ENCODE measurements around the gene FARP2. TPM values are rescaled to one million over a fixed set of nuclear protein-coding genes. Genes with fewer than 3 reads are reported as not detected.
"Not testable (repeated sequence)": the region's sequence is repeated elsewhere in the genome, so short reads cannot be mapped to it uniquely, and the experiment has no call there.

Gene FARP2
- total RNA-seq, 4 donors from 2014 or later: 10.7 to 20.1 (median 13.6) TPM

GRCh38 chr2:241421330-241421729, 65.2 kb downstream of the FARP2 start:
- Histone ChIP-seq H3K36me3 (peaks cover 0 to 32% of the 10 kb centered on the region in 2 donors), H3K4me3 (no peak overlapping the region), H3K27me3 (no peaks in the 10 kb centered on the region), H3K4me1 (no peaks in the 10 kb centered on the region), H3K27ac (no peak overlapping the region), H3K9me3 (peaks cover 0 to 5% (median 0%) of the 10 kb centered on the region in 3 donors)
- TF ChIP-seq CTCF (IDR thresholded peaks at IDR 0.05 in 4 of 5, conservative IDR thresholded peaks at IDR 0.05 in 1 of 5) (no peak), POLR2A (IDR thresholded peaks at IDR 0.05) (no peak)
- ATAC-seq: no peak
- intact Hi-C loops (cut with DNase I; ENCODE audit: low total_unique reads) (no loop called here), in situ Hi-C loops (cut with MboI; ENCODE audit: low sequenced_read_pairs in 4 of 4) (no loop called here)
- DNase-seq: no peak

GRCh38 chr2:241421942-241422341, 65.9 kb downstream of the FARP2 start:
- H3K9me3 ChIP-seq; H3K4me1 ChIP-seq; H3K27ac ChIP-seq; DNase-seq; in situ Hi-C loops (cut with MboI; ENCODE audit: low sequenced_read_pairs in 4 of 4); ATAC-seq; H3K4me3 ChIP-seq; H3K27me3 ChIP-seq; intact Hi-C loops (cut with DNase I; ENCODE audit: low total_unique reads): not testable (repeated sequence)
- peaks cover 0 to 32% of the 10 kb centered on the region in 2 donors for H3K36me3 ChIP-seq

- in situ Hi-C loops (cut with MboI; ENCODE audit: low sequenced_read_pairs in 4 of 4) (no loop called here), intact Hi-C loops (cut with DNase I; ENCODE audit: low total_unique reads) (no loop called here)
- Histone ChIP-seq H3K27me3 (no peaks in the 10 kb centered on the region), H3K4me1 (no peaks in the 10 kb centered on the region), H3K36me3 (peaks cover 0 to 31% of the 10 kb centered on the region in 2 donors), H3K27ac (no peak overlapping the region), H3K9me3 (peaks cover 0 to 5% (median 0%) of the 10 kb centered on the region in 3 donors), H3K4me3 (no peak overlapping the region)
- TF ChIP-seq POLR2A (IDR thresholded peaks at IDR 0.05) (no peak), CTCF (IDR thresholded peaks at IDR 0.05 in 4 of 5, conservative IDR thresholded peaks at IDR 0.05 in 1 of 5) (no peak)
- ATAC-seq (no peak), DNase-seq (no peak)
Observed at GRCh38 chr2:241422350-241422749, 66.3 kb downstream of the FARP2 start.

GRCh38 chr2:241423489-241423888, 67.4 kb downstream of the FARP2 start:
- intact Hi-C loops (cut with DNase I; ENCODE audit: low total_unique reads); ATAC-seq; H3K9me3 ChIP-seq; DNase-seq; in situ Hi-C loops (cut with MboI; ENCODE audit: low sequenced_read_pairs in 4 of 4); H3K27ac ChIP-seq; H3K27me3 ChIP-seq; H3K4me1 ChIP-seq: not testable (repeated sequence)
- Histone ChIP-seq H3K4me3 (peak overlapping the region in 1 of 4 donors; percentile 0), H3K36me3 (peaks cover 0 to 24% of the 10 kb centered on the region in 2 donors)

GRCh38 chr2:241425368-241425767, 69.3 kb downstream of the FARP2 start:
- H3K9me3 ChIP-seq: peaks cover 0 to 5% (median 0%) of the 10 kb centered on the region in 3 donors
- TF ChIP-seq POLR2A (IDR thresholded peaks at IDR 0.05) (no peak), CTCF (IDR thresholded peaks at IDR 0.05 in 4 of 5, conservative IDR thresholded peaks at IDR 0.05 in 1 of 5) (no peak)
- no peak overlapping the region for H3K27ac ChIP-seq
- no peaks in the 10 kb centered on the region for H3K27me3 ChIP-seq
- peaks cover 0 to 25% of the 10 kb centered on the region in 2 donors for H3K36me3 ChIP-seq
- intact Hi-C loops (cut with DNase I; ENCODE audit: low total_unique reads) (no loop called here), in situ Hi-C loops (cut with MboI; ENCODE audit: low sequenced_read_pairs in 4 of 4) (no loop called here)
- H3K4me1 ChIP-seq: no peaks in the 10 kb centered on the region
- no peak overlapping the region for H3K4me3 ChIP-seq
- ATAC-seq (peak; percentile 45 to 76), DNase-seq (peak in 1 of 2 donors; percentile 27)

GRCh38 chr2:241430178-241430577, 74.1 kb downstream of the FARP2 start:
- TF ChIP-seq POLR2A (IDR thresholded peaks at IDR 0.05) (no peak), CTCF (IDR thresholded peaks at IDR 0.05 in 4 of 5, conservative IDR thresholded peaks at IDR 0.05 in 1 of 5) (no peak)
- no peak overlapping the region for H3K27ac ChIP-seq
- DNase-seq (no peak), ATAC-seq (no peak)
- no peak overlapping the region for H3K4me3 ChIP-seq
- in situ Hi-C loops (cut with MboI; ENCODE audit: low sequenced_read_pairs in 4 of 4) (no loop called here), intact Hi-C loops (cut with DNase I; ENCODE audit: low total_unique reads) (no loop called here)
- H3K4me1 ChIP-seq: peaks cover 0 to 6% of the 10 kb centered on the region in 2 donors
- H3K27me3 ChIP-seq: no peaks in the 10 kb centered on the region
- no peaks in the 10 kb centered on the region for H3K9me3 ChIP-seq
- H3K36me3 ChIP-seq: peaks cover 0 to 20% of the 10 kb centered on the region in 2 donors

Data from gastrocnemius medialis (tissue), 4 donors.